Fibroblast of lung (primary cell): ENCODE measurements around the gene BRDT.

Source experiments
- EZH2 ChIP-seq: IDR thresholded peaks from 2 replicates; pipeline ENCODE4 v1.5.1; 2012; ENCODE audit warnings: low read length, control low read depth, mild to moderate bottlenecking; ENCODE audit errors: missing control alignments
- TF ChIP-seq, protein P1 (sequence below), 2 donors: IDR thresholded peaks in 1 of 2; conservative IDR thresholded peaks in 1 of 2; 1 replicate in 1 of 2; 2 replicates in 1 of 2; pipeline ENCODE4 v1.5.1; 2011 to 2012; ENCODE audit warnings: low read length in 2 of 2, control low read depth in 1 of 2, inconsistent platforms in 1 of 2, low read depth in 1 of 2, mild to moderate bottlenecking in 1 of 2

DNA sequence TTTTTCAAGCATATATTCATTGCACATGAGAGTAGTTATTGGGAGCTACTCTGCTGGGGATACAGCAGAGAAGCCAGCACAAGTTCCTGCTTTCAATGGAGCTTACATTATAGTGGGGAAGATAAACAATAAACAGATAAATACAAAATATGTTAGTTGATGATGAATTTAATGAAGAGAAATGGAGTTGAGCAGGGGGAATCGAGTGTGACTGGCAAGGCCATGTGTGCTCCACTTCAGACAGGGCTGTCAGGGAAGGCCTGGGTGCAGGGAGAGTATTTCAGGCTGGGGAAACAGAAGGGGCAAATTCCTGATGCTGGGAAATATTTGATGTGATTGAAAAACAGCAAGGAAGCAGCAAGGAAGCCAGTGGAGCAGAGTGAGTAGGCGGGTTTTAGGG is 21.2 kb upstream of the BRDT start:
- TF ChIP-seq, protein P1, sequence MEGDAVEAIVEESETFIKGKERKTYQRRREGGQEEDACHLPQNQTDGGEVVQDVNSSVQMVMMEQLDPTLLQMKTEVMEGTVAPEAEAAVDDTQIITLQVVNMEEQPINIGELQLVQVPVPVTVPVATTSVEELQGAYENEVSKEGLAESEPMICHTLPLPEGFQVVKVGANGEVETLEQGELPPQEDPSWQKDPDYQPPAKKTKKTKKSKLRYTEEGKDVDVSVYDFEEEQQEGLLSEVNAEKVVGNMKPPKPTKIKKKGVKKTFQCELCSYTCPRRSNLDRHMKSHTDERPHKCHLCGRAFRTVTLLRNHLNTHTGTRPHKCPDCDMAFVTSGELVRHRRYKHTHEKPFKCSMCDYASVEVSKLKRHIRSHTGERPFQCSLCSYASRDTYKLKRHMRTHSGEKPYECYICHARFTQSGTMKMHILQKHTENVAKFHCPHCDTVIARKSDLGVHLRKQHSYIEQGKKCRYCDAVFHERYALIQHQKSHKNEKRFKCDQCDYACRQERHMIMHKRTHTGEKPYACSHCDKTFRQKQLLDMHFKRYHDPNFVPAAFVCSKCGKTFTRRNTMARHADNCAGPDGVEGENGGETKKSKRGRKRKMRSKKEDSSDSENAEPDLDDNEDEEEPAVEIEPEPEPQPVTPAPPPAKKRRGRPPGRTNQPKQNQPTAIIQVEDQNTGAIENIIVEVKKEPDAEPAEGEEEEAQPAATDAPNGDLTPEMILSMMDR (conservative IDR thresholded peaks at IDR 0.05 in 1 of 2, IDR thresholded peaks at IDR 0.05 in 1 of 2; ENCODE audit: low read depth in 1 of 2, low read length in 2 of 2) = no peak
- no peak for TF ChIP-seq EZH2
